Right lobe of liver (tissue), 6 donors: ENCODE data around the gene TMEM128. TPM values are rescaled to one million over a fixed set of nuclear protein-coding genes. Genes with fewer than 3 reads are reported as not detected.

Experiments
- ATAC-seq, 4 donors: fragments of 200-7000 bp; cut with Tn5 transposase; one replicate each; pipeline ENCODE4 v1.9.1; 2020; ENCODE audit warnings: mild to moderate bottlenecking in 4 of 4, moderate library complexity in 4 of 4
- DNase-seq, 3 donors: peaks; one replicate each; pipeline ENCODE4 v3.0.0-alpha.2; 2020
- H3K27ac ChIP-seq, 3 donors: fragments of 200-600 bp; one replicate each; pipeline ENCODE4 v1.8.0; 2022
- H3K27me3 ChIP-seq, 2 donors: fragments of 200-600 bp; one replicate each; pipeline ENCODE4 v1.8.0; 2022
- H3K36me3 ChIP-seq, 4 donors: fragments of 200-600 bp; sonication (generic) in 1 of 4; one replicate each; pipeline versions ENCODE4 v1.5.1 to v1.8.0; 2017 to 2022; ENCODE audit warnings: control low read depth in 1 of 4
- H3K4me1 ChIP-seq, 4 donors: fragments of 200-600 bp; sonication (generic) in 1 of 4; one replicate each; pipeline versions ENCODE4 v1.5.1 to v1.8.0; 2017 to 2022; ENCODE audit warnings: control low read depth in 1 of 4
- H3K4me3 ChIP-seq, 3 donors: fragments of 200-600 bp; one replicate each; pipeline ENCODE4 v1.8.0; 2022
- H3K9me3 ChIP-seq, 4 donors: fragments of 200-600 bp; sonication (generic) in 1 of 4; one replicate each; pipeline versions ENCODE4 v1.5.1 to v1.8.0; 2017 to 2022; ENCODE audit warnings: control low read depth in 1 of 4
- CTCF ChIP-seq, 4 donors: fragments of 200-600 bp in 3 of 4; fragments of 450-650 bp in 1 of 4; IDR thresholded peaks; one replicate each; pipeline versions ENCODE4 v1.5.1 to v1.8.0; 2016 to 2022; ENCODE audit warnings: antibody characterized with exemption in 4 of 4, mild to moderate bottlenecking in 2 of 4
- POLR2A ChIP-seq: fragments of 450-650 bp; IDR thresholded peaks from one replicate; pipeline ENCODE4 v1.6.1; 2017; ENCODE audit warnings: antibody characterized with exemption, mild to moderate bottlenecking
- WGBS: methylation state at CpG from one replicate; pipeline ENCODE4 v1.1.6; 2018; ENCODE audit warnings: low coverage, low lambda C conversion rate; ENCODE audit not compliant: insufficient coverage; ENCODE audit errors: missing lambda C conversion rate; 5-methylcytosine and 5-hydroxymethylcytosine counted together
- intact Hi-C, 2 donors: fragments of 100-400 bp; cut with DNase I; formaldehyde crosslinking; loops; one replicate each; pipeline versions ENCODE4 v1.11.2 to v1.14.1; 2022
- total RNA-seq, 6 experiments: library from RNA; depleted of rRNA in 2 of 6; stranded (reverse); fragments of >200 nt in 2 of 6; fragmentation: NEBNext Ultra II Directional in 3 of 6; extraction: Animal tissue kit (Norgen Biotek cat#: 25700) in 3 of 6; gene quantifications; one replicate each; pipeline versions ENCODE4 v1.1.0 to v1.2.4, GENCODE V29; 2016 to 2023
- donor health status: DM: no; HTN: yes; CAD: no.
- donor health status: DM: no; HTN: no; CAD: no.
- donor health status: DM: no; HTN: no; CAD: no.
- donor health status: DM: no; HTN: yes; CAD: no.
- donor health status: DM: no; HTN: yes; CAD: no.

TMEM128 gene
- total RNA-seq, 6 experiments from 2014 or later, result 4.8 to 7.6 (median 6.1) TPM

- peak; percentile 7 to 18 (median 10) for ATAC-seq
- no peaks in the 10 kb centered on the region for H3K27me3 ChIP-seq
Measured at GRCh38 chr4:4289597-4289940, 41.5 kb upstream of the TMEM128 start.

GRCh38 chr4:4289055-4289454 is 41.0 kb upstream of the TMEM128 start:
- Histone ChIP-seq H3K36me3 (peaks cover 0 to 4% (median 0%) of the 10 kb centered on the region in 4 donors), H3K27me3 (no peaks in the 10 kb centered on the region), H3K4me1 (peaks cover 0 to 27% (median 4%) of the 10 kb centered on the region in 4 donors), H3K4me3 (peak overlapping the region; percentile 92 to 93 (median 92)), H3K27ac (no peak overlapping the region), H3K9me3 (no peaks in the 10 kb centered on the region)
- WGBS, result 28% methylated on average over 3 of the region's 3 CpGs
- no peak for ATAC-seq
- intact Hi-C loops, result no loop called here
- TF ChIP-seq POLR2A (no peak), CTCF (IDR thresholded peaks at IDR 0.05) (no peak)
- DNase-seq, result no peak

More at GRCh38 chr4:4289597-4289940, 41.5 kb upstream of the TMEM128 start:
- 0% methylated on average over 5 of the region's 10 CpGs for WGBS
- Histone ChIP-seq H3K9me3 (no peaks in the 10 kb centered on the region), H3K4me1 (peaks cover 0 to 27% (median 4%) of the 10 kb centered on the region in 4 donors), H3K27ac (peak overlapping the region; percentile 34 to 62 (median 47)), H3K36me3 (peaks cover 0 to 2% (median 0%) of the 10 kb centered on the region in 4 donors), H3K4me3 (peak overlapping the region; percentile 92 to 93 (median 92))
- intact Hi-C loops, result no loop called here
- TF ChIP-seq POLR2A (no peak), CTCF (IDR thresholded peaks at IDR 0.05) (no peak)
- DNase-seq, result no peak

GRCh38 chr4:4288098-4288497 is 40.1 kb upstream of the TMEM128 start:
- ATAC-seq (no peak), DNase-seq (no peak)
- TF ChIP-seq CTCF (IDR thresholded peaks at IDR 0.05) (no peak), POLR2A (no peak)
- H3K36me3 ChIP-seq, result peaks cover 0 to 4% (median 1%) of the 10 kb centered on the region in 4 donors
- peaks cover 0 to 27% (median 4%) of the 10 kb centered on the region in 4 donors for H3K4me1 ChIP-seq
- no peaks in the 10 kb centered on the region for H3K9me3 ChIP-seq
- H3K27ac ChIP-seq, result no peak overlapping the region
- intact Hi-C loops, result no loop called here
- no peak overlapping the region for H3K4me3 ChIP-seq
- H3K27me3 ChIP-seq, result no peaks in the 10 kb centered on the region

- no peaks in the 10 kb centered on the region for H3K9me3 ChIP-seq
- H3K4me3 ChIP-seq, result no peak overlapping the region
- intact Hi-C loops, result no loop called here
- peaks cover 0 to 19% (median 0%) of the 10 kb centered on the region in 4 donors for H3K4me1 ChIP-seq
- TF ChIP-seq CTCF (IDR thresholded peaks at IDR 0.05) (no peak), POLR2A (no peak)
- no peak for ATAC-seq
- H3K27ac ChIP-seq, result no peak overlapping the region
- DNase-seq, result no peak
- H3K36me3 ChIP-seq, result peaks cover 0 to 26% (median 11%) of the 10 kb centered on the region in 4 donors
- WGBS, result 71% methylated on average over 9 of the region's 11 CpGs
- no peaks in the 10 kb centered on the region for H3K27me3 ChIP-seq
Measured at GRCh38 chr4:4284827-4285618, 37.0 kb upstream of the TMEM128 start.
